Measurements from ENCODE around the gene MAP2K3. TPM values are rescaled to one million over a fixed set of nuclear protein-coding genes. Genes with fewer than 3 reads are reported as not detected.
"Not testable (repeated sequence)": the region's sequence is repeated elsewhere in the genome, so short reads cannot be mapped to it uniquely, and the experiment has no call there.

MAP2K3 gene
- total RNA-seq, 1 experiment from 2014 or later = 39.7 TPM

- DNase-seq (ENCODE audit: low spot score); POLR2A ChIA-PET; CTCF ChIA-PET; H3K9me3 Mint-ChIP-seq; ATAC-seq; H3K27me3 Mint-ChIP-seq (ENCODE audit: low read depth); H3K36me3 Mint-ChIP-seq; H3K27ac Mint-ChIP-seq; H3K4me3 Mint-ChIP-seq; H3K4me1 Mint-ChIP-seq: not testable (repeated sequence)
Observed at GRCh38 chr17:21350495-21350894, 66.0 kb downstream of the MAP2K3 start.

GRCh38 chr17:21351366-21352065 is 67.0 kb downstream of the MAP2K3 start:
- H3K9me3 Mint-ChIP-seq = peaks cover 3% of the 10 kb centered on the region

DNA sequence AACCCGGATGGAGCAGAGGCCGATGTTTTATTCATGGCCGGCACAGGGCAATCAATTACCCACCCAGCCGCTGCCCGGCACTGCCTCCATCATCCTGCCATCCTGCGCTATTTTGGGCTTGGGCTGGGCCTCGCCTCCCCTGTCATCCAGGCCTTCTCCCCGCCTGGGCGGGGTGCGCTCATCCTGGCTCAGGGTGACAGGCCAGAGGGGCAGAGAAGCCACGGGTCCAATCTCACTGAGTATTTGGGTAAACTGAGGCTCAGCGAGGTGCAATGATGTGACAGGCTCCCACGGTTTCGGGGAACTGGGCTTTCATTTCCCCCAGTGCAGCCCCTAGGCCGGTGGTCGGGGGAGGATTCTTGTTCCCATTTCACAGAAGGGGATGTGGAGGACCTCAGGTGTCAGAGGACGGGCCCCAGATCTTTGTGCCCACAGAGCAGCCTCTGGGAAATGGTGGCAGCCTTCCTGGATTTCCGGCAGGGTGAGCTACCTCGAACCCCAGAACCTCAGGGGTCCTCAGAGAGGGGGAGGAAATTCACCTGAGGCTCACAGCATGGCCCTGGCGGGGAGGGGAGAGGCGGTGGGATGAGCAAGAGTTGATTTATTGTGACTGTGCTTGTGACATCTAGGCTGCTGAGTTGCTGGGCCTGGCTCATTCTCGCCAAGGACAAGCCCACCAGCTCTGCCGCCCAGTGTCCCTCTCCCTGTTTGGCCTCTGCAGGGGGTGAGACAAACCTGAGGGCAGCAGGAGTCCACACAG is 67.9 kb downstream of the MAP2K3 start:
- DNase-seq (ENCODE audit: low spot score) (no peak), ATAC-seq (no peak)
- peaks cover 5% of the 10 kb centered on the region for H3K9me3 Mint-ChIP-seq
- TF ChIP-seq, protein P1, sequence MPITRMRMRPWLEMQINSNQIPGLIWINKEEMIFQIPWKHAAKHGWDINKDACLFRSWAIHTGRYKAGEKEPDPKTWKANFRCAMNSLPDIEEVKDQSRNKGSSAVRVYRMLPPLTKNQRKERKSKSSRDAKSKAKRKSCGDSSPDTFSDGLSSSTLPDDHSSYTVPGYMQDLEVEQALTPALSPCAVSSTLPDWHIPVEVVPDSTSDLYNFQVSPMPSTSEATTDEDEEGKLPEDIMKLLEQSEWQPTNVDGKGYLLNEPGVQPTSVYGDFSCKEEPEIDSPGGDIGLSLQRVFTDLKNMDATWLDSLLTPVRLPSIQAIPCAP (CRISPR knock-in tag; IDR thresholded peaks at IDR 0.05) = no peak
- TF ChIP-seq ZNF263 (CRISPR knock-in tag; IDR thresholded peaks at IDR 0.05; ENCODE audit: low read depth) = no peak
- TF ChIP-seq NR2C2 (CRISPR knock-in tag; IDR thresholded peaks at IDR 0.05) = no peak
- TF ChIP-seq NR1H2 (CRISPR knock-in tag; IDR thresholded peaks at IDR 0.05) = no peak
- TF ChIP-seq, protein P2, sequence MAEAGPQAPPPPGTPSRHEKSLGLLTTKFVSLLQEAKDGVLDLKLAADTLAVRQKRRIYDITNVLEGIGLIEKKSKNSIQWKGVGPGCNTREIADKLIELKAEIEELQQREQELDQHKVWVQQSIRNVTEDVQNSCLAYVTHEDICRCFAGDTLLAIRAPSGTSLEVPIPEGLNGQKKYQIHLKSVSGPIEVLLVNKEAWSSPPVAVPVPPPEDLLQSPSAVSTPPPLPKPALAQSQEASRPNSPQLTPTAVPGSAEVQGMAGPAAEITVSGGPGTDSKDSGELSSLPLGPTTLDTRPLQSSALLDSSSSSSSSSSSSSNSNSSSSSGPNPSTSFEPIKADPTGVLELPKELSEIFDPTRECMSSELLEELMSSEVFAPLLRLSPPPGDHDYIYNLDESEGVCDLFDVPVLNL (CRISPR knock-in tag; IDR thresholded peaks at IDR 0.05; ENCODE audit: borderline replicate concordance, low read depth) = no peak
- ChIA-PET POLR2A (no interaction called here), CTCF (no interaction called here)
- no peaks in the 10 kb centered on the region; the same call in 1 of the 2 replicates for H3K27me3 Mint-ChIP-seq (ENCODE audit: low read depth)
- no peak overlapping the region for H3K4me3 Mint-ChIP-seq
- H3K36me3 Mint-ChIP-seq = no peaks in the 10 kb centered on the region
- H3K27ac Mint-ChIP-seq = no peak overlapping the region
- no peaks in the 10 kb centered on the region for H3K4me1 Mint-ChIP-seq

More at GRCh38 chr17:21351366-21352065, 67.0 kb downstream of the MAP2K3 start:
- TF ChIP-seq RORB (CRISPR knock-in tag; IDR thresholded peaks at IDR 0.05) (no peak), AR (CRISPR knock-in tag; IDR thresholded peaks at IDR 0.05) (no peak)
- TF ChIP-seq, protein P3, sequence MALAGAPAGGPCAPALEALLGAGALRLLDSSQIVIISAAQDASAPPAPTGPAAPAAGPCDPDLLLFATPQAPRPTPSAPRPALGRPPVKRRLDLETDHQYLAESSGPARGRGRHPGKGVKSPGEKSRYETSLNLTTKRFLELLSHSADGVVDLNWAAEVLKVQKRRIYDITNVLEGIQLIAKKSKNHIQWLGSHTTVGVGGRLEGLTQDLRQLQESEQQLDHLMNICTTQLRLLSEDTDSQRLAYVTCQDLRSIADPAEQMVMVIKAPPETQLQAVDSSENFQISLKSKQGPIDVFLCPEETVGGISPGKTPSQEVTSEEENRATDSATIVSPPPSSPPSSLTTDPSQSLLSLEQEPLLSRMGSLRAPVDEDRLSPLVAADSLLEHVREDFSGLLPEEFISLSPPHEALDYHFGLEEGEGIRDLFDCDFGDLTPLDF (CRISPR knock-in tag; IDR thresholded peaks at IDR 0.05) = no peak
- Mint-ChIP-seq H3K27me3 (ENCODE audit: low read depth) (no peaks in the 10 kb centered on the region; the same call in 1 of the 2 replicates), H3K27ac (no peak overlapping the region), H3K4me1 (no peaks in the 10 kb centered on the region), H3K36me3 (no peaks in the 10 kb centered on the region), H3K4me3 (no peak overlapping the region)
- ATAC-seq = no peak
- CTCF ChIA-PET = no interaction called here
- POLR2A ChIA-PET = no interaction called here
- no peak for DNase-seq (ENCODE audit: low spot score)

GRCh38 chr17:21352981-21353265 is 68.4 kb downstream of the MAP2K3 start:
- ChIA-PET CTCF (interaction anchor here (0.5 kb wide), 1 partner anchor 104 kb away, joined by 4 read pairs; no protein-coding TSS in a partner anchor), POLR2A (no interaction called here)
- Mint-ChIP-seq H3K4me1 (no peaks in the 10 kb centered on the region), H3K9me3 (peaks cover 5% of the 10 kb centered on the region), H3K27ac (no peak overlapping the region), H3K27me3 (ENCODE audit: low read depth) (no peaks in the 10 kb centered on the region; the same call in 1 of the 2 replicates), H3K36me3 (no peaks in the 10 kb centered on the region), H3K4me3 (no peak overlapping the region)
- no peak for ATAC-seq
- no peak for DNase-seq (ENCODE audit: low spot score)
- TF ChIP-seq, protein P1 (CRISPR knock-in tag; IDR thresholded peaks at IDR 0.05) = no peak
- TF ChIP-seq ZNF396 (CRISPR knock-in tag; IDR thresholded peaks at IDR 0.05; ENCODE audit: borderline replicate concordance) = no peak
- TF ChIP-seq ATF6 (CRISPR knock-in tag; IDR thresholded peaks at IDR 0.05) = no peak
- TF ChIP-seq TP53 (CRISPR knock-in tag; IDR thresholded peaks at IDR 0.05) = no peak
- no peak for TF ChIP-seq NR1H2 (CRISPR knock-in tag; IDR thresholded peaks at IDR 0.05)
- no peak for TF ChIP-seq PREB (CRISPR knock-in tag; IDR thresholded peaks at IDR 0.05; ENCODE audit: borderline replicate concordance)
- no peak for TF ChIP-seq NFATC4 (CRISPR knock-in tag; IDR thresholded peaks at IDR 0.05)
- no peak for TF ChIP-seq ZNF416 (CRISPR knock-in tag; IDR thresholded peaks at IDR 0.05)
- TF ChIP-seq, protein P4, sequence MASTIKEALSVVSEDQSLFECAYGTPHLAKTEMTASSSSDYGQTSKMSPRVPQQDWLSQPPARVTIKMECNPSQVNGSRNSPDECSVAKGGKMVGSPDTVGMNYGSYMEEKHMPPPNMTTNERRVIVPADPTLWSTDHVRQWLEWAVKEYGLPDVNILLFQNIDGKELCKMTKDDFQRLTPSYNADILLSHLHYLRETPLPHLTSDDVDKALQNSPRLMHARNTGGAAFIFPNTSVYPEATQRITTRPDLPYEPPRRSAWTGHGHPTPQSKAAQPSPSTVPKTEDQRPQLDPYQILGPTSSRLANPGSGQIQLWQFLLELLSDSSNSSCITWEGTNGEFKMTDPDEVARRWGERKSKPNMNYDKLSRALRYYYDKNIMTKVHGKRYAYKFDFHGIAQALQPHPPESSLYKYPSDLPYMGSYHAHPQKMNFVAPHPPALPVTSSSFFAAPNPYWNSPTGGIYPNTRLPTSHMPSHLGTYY (CRISPR knock-in tag; IDR thresholded peaks at IDR 0.05) = no peak
- no peak for TF ChIP-seq NR2C2 (CRISPR knock-in tag; IDR thresholded peaks at IDR 0.05)

Data from WTC11 (cell line).